ENCODE results near the gene AFMID.

DNA sequence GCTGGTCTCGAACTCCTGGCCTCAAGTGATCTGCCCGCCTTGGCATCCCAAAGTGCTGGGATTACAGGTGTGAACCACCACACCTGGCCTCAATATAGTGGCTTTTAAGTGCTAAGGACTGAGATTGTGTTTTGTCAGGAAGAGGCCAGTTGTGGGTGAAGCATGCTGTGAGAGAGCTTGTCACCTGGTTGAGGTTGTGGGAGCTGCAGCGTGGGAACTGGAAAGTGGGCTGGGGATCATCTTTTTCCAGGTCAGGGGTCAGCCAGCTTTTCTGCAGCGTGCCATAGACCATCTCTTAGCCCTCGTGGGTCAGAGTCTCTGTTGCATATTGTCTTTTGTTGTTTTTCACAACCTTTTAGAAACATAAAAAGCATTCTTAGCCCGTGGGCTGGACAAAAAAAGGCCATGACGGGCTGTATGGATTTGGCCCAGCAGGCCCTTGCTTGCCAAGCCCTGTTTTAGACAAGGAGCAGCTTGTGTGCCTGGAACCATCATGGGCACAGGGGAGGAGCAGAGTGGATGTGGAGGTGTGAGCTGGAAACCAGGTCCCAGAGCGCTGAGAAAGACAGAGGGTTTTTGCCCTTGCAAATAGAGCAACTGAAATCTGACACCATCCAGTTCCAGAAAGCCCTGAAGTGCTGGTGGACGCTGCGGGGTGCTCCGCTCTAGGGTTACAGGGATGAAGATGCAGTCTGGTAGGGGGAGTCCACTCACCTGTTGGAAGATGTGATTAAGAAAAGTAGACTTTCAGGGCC, 32.4 kb downstream of the AFMID start:
- TF ChIP-seq CTCF (IDR thresholded peaks at IDR 0.05) (no peak), EP300 (IDR thresholded peaks at IDR 0.05) (no peak), POLR2A (IDR thresholded peaks at IDR 0.05) (no peak)
